Vagina (tissue), 2 donors: Measurements from ENCODE around the gene GRK4. TPM values are rescaled to one million over a fixed set of nuclear protein-coding genes. Genes with fewer than 3 reads are reported as not detected.

Source experiments
- DNase-seq, 2 donors: peaks; one replicate each; pipeline ENCODE4 v3.0.0-alpha.2; 2017; ENCODE audit errors: extremely low spot score in 2 of 2
- H3K27ac ChIP-seq: fragments of 200-600 bp; sonication (generic); one replicate; pipeline ENCODE4 v1.5.1; 2019
- H3K27me3 ChIP-seq: fragments of 200-600 bp; sonication (generic); one replicate; pipeline ENCODE4 v1.5.1; 2019
- H3K36me3 ChIP-seq, 2 donors: fragments of 200-600 bp; sonication (generic); one replicate each; pipeline ENCODE4 v1.5.1; 2017 to 2019
- H3K4me1 ChIP-seq: fragments of 200-600 bp; sonication (generic); one replicate; pipeline ENCODE4 v1.5.1; 2019
- H3K4me3 ChIP-seq, 2 donors: fragments of 200-600 bp; sonication (generic); 1 replicate in 1 of 2; 2 replicates in 1 of 2; pipeline ENCODE4 v1.5.1; 2016 to 2019
- H3K9me3 ChIP-seq: fragments of 200-600 bp; sonication (generic); one replicate; pipeline ENCODE4 v1.5.1; 2019
- POLR2A ChIP-seq, 2 donors: fragments of 450-650 bp; IDR thresholded peaks; one replicate each; pipeline ENCODE4 v1.6.1; 2017; ENCODE audit warnings: antibody characterized with exemption in 2 of 2, mild to moderate bottlenecking in 2 of 2, moderate library complexity in 2 of 2
- POLR2AphosphoS5 ChIP-seq, 2 donors: sonication (generic); formaldehyde crosslinking; IDR thresholded peaks; one replicate each; pipeline ENCODE4 v1.9.0; 2017; ENCODE audit warnings: antibody characterized with exemption in 2 of 2, mild to moderate bottlenecking in 2 of 2, low read depth in 1 of 2; ENCODE audit not compliant: insufficient read depth in 1 of 2
- intact Hi-C: fragments of 100-400 bp; cut with DNase I; formaldehyde crosslinking; loops from one replicate; pipeline ENCODE4 v1.15.1; 2023
- total RNA-seq: library from RNA; depleted of rRNA; stranded (reverse); fragments of >200 nt; gene quantifications from one replicate; pipeline ENCODE4 v1.2.3, GENCODE V29; 2016
- TF ChIP-seq, protein P1 (sequence below), 3 experiments: fragments of 450-650 bp in 2 of 3; fragments of 200-600 bp in 1 of 3; sonication (generic) in 1 of 3; IDR thresholded peaks; one replicate each; pipeline ENCODE4 v1.5.1; 2017 to 2019; ENCODE audit warnings: antibody characterized with exemption in 3 of 3, mild to moderate bottlenecking in 2 of 3, moderate library complexity in 2 of 3

Gene GRK4
- total RNA-seq, 1 donor from 2014 or later = 2.7 TPM

DNA sequence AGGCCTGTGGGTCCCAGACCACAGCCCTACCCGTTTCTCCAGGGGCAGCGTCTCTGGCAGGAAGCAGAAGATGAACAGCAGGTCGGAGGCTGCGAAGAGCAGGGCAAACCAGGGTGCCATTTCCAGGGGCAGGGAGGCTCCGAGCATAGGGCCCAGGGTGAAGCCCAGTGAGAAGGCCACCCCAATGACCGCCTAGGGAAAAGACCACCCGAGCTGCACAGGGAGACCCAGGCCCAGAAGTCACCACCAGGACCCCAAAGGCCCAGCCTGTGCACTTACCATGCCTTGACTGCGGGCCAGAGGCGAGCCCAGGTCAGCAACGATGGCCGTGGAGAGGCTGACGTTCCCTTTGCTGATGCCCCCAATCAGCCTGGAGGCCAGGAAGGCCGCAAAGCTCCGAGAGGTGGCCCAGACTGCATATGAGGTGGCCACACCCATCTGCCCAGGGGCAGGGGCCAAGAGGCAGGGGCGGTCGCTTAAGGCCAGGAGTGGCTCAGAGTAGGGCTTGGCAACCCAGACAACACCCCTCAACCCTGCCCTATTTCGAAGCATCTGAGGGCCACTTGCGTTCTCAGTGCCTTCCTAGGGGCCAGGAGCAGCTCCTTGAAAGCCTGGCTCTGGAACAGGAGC, 30.9 kb upstream of the GRK4 start:
- no peak for DNase-seq
- Histone ChIP-seq H3K9me3 (no peaks in the 10 kb centered on the region), H3K27ac (peak overlapping the region; percentile 87), H3K4me1 (peaks cover 43% of the 10 kb centered on the region), H3K36me3 (peaks cover 0 to 27% of the 10 kb centered on the region in 2 donors), H3K4me3 (no peak overlapping the region), H3K27me3 (no peaks in the 10 kb centered on the region)
- TF ChIP-seq POLR2AphosphoS5 (IDR thresholded peaks at IDR 0.05; ENCODE audit: insufficient read depth in 1 of 2, low read depth in 1 of 2) (no peak), POLR2A (IDR thresholded peaks at IDR 0.05) (no peak)
- TF ChIP-seq, protein P1, sequence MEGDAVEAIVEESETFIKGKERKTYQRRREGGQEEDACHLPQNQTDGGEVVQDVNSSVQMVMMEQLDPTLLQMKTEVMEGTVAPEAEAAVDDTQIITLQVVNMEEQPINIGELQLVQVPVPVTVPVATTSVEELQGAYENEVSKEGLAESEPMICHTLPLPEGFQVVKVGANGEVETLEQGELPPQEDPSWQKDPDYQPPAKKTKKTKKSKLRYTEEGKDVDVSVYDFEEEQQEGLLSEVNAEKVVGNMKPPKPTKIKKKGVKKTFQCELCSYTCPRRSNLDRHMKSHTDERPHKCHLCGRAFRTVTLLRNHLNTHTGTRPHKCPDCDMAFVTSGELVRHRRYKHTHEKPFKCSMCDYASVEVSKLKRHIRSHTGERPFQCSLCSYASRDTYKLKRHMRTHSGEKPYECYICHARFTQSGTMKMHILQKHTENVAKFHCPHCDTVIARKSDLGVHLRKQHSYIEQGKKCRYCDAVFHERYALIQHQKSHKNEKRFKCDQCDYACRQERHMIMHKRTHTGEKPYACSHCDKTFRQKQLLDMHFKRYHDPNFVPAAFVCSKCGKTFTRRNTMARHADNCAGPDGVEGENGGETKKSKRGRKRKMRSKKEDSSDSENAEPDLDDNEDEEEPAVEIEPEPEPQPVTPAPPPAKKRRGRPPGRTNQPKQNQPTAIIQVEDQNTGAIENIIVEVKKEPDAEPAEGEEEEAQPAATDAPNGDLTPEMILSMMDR (IDR thresholded peaks at IDR 0.05) = no peak
- intact Hi-C loops = loop anchor here (10.0 kb wide), 1 partner anchor 178 kb away; the partner anchor contains the start of gene TNIP2

- intact Hi-C loops = loop anchor here (10.0 kb wide), 1 partner anchor 178 kb away; the partner anchor contains the start of gene TNIP2
- Histone ChIP-seq H3K27me3 (no peaks in the 10 kb centered on the region), H3K9me3 (no peaks in the 10 kb centered on the region), H3K27ac (peak overlapping the region; percentile 87), H3K4me1 (peaks cover 46% of the 10 kb centered on the region), H3K4me3 (peak overlapping the region; percentile 81 to 93), H3K36me3 (peaks cover 0 to 26% of the 10 kb centered on the region in 2 donors)
- no peak for DNase-seq
- TF ChIP-seq POLR2AphosphoS5 (IDR thresholded peaks at IDR 0.05; ENCODE audit: insufficient read depth in 1 of 2, low read depth in 1 of 2) (no peak), POLR2A (IDR thresholded peaks at IDR 0.05) (no peak)
- TF ChIP-seq, protein P1 (IDR thresholded peaks at IDR 0.05) = no peak
Measured at GRCh38 chr4:2932951-2933565, 30.3 kb upstream of the GRK4 start.

GRCh38 chr4:2933566-2934076, 29.8 kb upstream of the GRK4 start:
- Histone ChIP-seq H3K27ac (peak overlapping the region; percentile 87), H3K27me3 (no peaks in the 10 kb centered on the region), H3K4me1 (peaks cover 46% of the 10 kb centered on the region), H3K9me3 (no peaks in the 10 kb centered on the region), H3K36me3 (peaks cover 0 to 26% of the 10 kb centered on the region in 2 donors), H3K4me3 (peak overlapping the region; percentile 81 to 93)
- intact Hi-C loops = loop anchor here (10.0 kb wide), 1 partner anchor 179 kb away; the partner anchor contains the start of gene TNIP2
- no peak for TF ChIP-seq POLR2A (IDR thresholded peaks at IDR 0.05)
- no peak for TF ChIP-seq POLR2AphosphoS5 (IDR thresholded peaks at IDR 0.05; ENCODE audit: insufficient read depth in 1 of 2, low read depth in 1 of 2)
- TF ChIP-seq, protein P1 (IDR thresholded peaks at IDR 0.05) = no peak
- DNase-seq = peak in 1 of 2 donors; percentile 89

DNA sequence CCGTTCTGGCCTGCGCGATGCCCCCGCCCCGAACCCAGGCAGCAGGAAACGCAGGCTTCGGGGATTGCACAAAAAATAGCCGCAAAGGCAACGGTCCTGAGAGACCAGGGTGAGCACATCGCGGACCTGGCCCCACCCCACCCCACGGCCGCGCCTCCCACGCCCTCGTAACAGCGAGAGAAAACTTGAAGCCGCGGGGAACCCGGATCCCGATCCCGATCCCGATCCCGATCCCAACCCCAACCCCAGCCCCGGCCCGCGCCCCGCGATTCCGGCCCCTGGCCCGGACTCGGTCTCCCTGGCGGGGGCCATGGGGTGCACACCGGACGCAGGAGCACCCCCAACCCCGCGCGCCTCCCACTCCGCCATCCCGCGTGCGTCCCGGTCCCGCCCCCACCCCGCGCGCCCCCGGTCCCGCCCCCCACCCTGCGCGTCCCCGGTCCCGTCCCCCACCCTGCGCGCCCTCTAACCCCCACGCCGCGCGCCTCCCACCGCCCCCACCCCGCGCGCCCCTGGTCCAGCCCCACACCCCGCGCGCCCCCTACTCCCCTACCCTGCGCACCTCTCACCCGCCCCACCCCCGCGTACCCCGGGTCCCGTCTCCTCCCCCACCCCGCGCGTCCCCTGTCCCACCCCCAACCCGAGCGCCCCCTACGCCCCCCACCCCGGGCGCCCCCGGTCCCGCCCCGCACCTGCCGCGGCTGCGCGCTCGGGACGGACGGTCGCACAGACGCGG, 29.1 kb upstream of the GRK4 start:
- peak in 1 of 2 donors; percentile 90 for DNase-seq
- peaks cover 0 to 26% of the 10 kb centered on the region in 2 donors for H3K36me3 ChIP-seq
- no peaks in the 10 kb centered on the region for H3K27me3 ChIP-seq
- H3K4me3 ChIP-seq = peak overlapping the region; percentile 81 to 93
- no peak for TF ChIP-seq POLR2A (IDR thresholded peaks at IDR 0.05)
- TF ChIP-seq POLR2AphosphoS5 (IDR thresholded peaks at IDR 0.05; ENCODE audit: insufficient read depth in 1 of 2, low read depth in 1 of 2) = no peak
- TF ChIP-seq, protein P1 (IDR thresholded peaks at IDR 0.05) = no peak
- peaks cover 46% of the 10 kb centered on the region for H3K4me1 ChIP-seq
- H3K27ac ChIP-seq = peak overlapping the region; percentile 87
- intact Hi-C loops = loop anchor here (10.0 kb wide), 1 partner anchor 179 kb away; the partner anchor contains the start of gene TNIP2
- no peaks in the 10 kb centered on the region for H3K9me3 ChIP-seq
